GM12878 (cell line): ENCODE results near the gene TSC22D1. TPM values are rescaled to one million over a fixed set of nuclear protein-coding genes. Genes with fewer than 3 reads are reported as not detected.

Source experiments
- ATAC-seq: fragments of 200-7000 bp; cut with Tn5 transposase; 3 replicates; pipeline ENCODE4 v1.9.1; 2020; ENCODE audit warnings: mild to moderate bottlenecking, moderate library complexity
- BruUV-seq: library from RNA; stranded (reverse); fragments of 400-500 nt; replicated peaks from 2 replicates; lab custom pipeline; 2021; lab: Mats Ljungman, UMichigan
- CTCF ChIA-PET: fragments of 300-600 bp; sonication (Branson Sonifier 250); formaldehyde crosslinking; extraction: SDS; loops from one replicate; lab custom pipeline; 2021; ENCODE audit warnings: inconsistent platforms; lab: Yijun Ruan, JAX
- POLR2A ChIA-PET: fragments of 350-600 bp; formaldehyde crosslinking; extraction: SDS; loops from one replicate; lab custom pipeline; 2021; ENCODE audit warnings: inconsistent platforms; lab: Charles Lee
- RAD21 ChIA-PET: fragments of 300-600 bp; sonication (Branson Sonifier 250); formaldehyde crosslinking; loops from one replicate; lab custom pipeline; 2023; ENCODE audit warnings: antibody characterized with exemption; ENCODE audit not compliant: unreplicated experiment; lab: Charles Lee
- SMC1A ChIA-PET: fragments of 300-600 bp; sonication (Branson Sonifier 250); formaldehyde crosslinking; loops from one replicate; lab custom pipeline; 2023; ENCODE audit not compliant: unreplicated experiment, uncharacterized antibody; lab: Charles Lee
- DNase-seq: peaks from one replicate; pipeline ENCODE4 v3.0.0-alpha.2; 2011; ENCODE audit warnings: low read depth, low spot score
- FAIRE-seq: peaks from 3 replicates; lab custom pipeline; 2011; peaks lifted over from hg19 to GRCh38; lab: Jason Lieb, UNC
- H2AFZ ChIP-seq: 2 replicates; pipeline ENCODE4 v1.6.0; 2011; ENCODE audit warnings: low read depth, low read length, control low read depth; ENCODE audit not compliant: control insufficient read depth
- H3K27ac ChIP-seq: 2 replicates; pipeline ENCODE4 v1.5.1; 2011; ENCODE audit warnings: control low read depth; ENCODE audit not compliant: control insufficient read depth, insufficient read depth
- H3K27me3 ChIP-seq, 2 experiments: replicated peaks in 1 of 2; 2 replicates each; pipeline versions ENCODE4 v1.6.0 to v1.6.1; 2011; ENCODE audit warnings: low read length in 1 of 2; ENCODE audit not compliant: control insufficient read depth in 2 of 2, insufficient read depth in 2 of 2
- H3K36me3 ChIP-seq, 2 experiments: 2 replicates each; pipeline ENCODE4 v1.5.1; 2011; ENCODE audit warnings: low read length in 1 of 2; ENCODE audit not compliant: control insufficient read depth in 2 of 2, insufficient read depth in 2 of 2
- H3K4me1 ChIP-seq: 2 replicates; pipeline ENCODE4 v1.6.1; 2011; ENCODE audit warnings: mild to moderate bottlenecking, low read length, moderate library complexity, mixed read lengths; ENCODE audit not compliant: control insufficient read depth, insufficient read depth
- H3K4me2 ChIP-seq: 2 replicates; pipeline ENCODE4 v1.6.0; 2011; ENCODE audit warnings: control low read depth; ENCODE audit not compliant: control insufficient read depth, insufficient read depth
- H3K4me3 ChIP-seq: fragments of 200-600 bp; sonication (generic); 2 replicates; pipeline ENCODE4 v1.5.1; 2016
- H3K79me2 ChIP-seq: 2 replicates; pipeline ENCODE4 v1.6.0; 2011; ENCODE audit warnings: low read length; ENCODE audit not compliant: control insufficient read depth, insufficient read depth
- H3K9ac ChIP-seq: 2 replicates; pipeline ENCODE4 v1.8.0; 2011; ENCODE audit warnings: low read length, control low read depth, mixed read lengths; ENCODE audit not compliant: control insufficient read depth, insufficient read depth
- H3K9me3 ChIP-seq: replicated peaks from 3 replicates; pipeline ENCODE4 v1.5.1; 2011; ENCODE audit warnings: mild to moderate bottlenecking, low read length; ENCODE audit not compliant: control insufficient read depth, insufficient read depth
- H4K20me1 ChIP-seq: 2 replicates; pipeline ENCODE4 v1.6.0; 2011; ENCODE audit not compliant: control insufficient read depth, insufficient read depth
- CREM ChIP-seq: IDR thresholded peaks from 2 replicates; pipeline ENCODE4 v1.6.1; 2014; ENCODE audit warnings: antibody characterized with exemption, low read depth
- DPF2 ChIP-seq: fragments of 450-650 bp; IDR thresholded peaks from 2 replicates; pipeline ENCODE4 v1.6.1; 2017; ENCODE audit warnings: mild to moderate bottlenecking
- EZH2 ChIP-seq: IDR thresholded peaks from 2 replicates; pipeline ENCODE4 v1.6.1; 2012; ENCODE audit warnings: low read depth, mild to moderate bottlenecking, control low read depth, inconsistent platforms, low read length, borderline replicate concordance; ENCODE audit not compliant: control insufficient read depth
- FOS ChIP-seq: IDR thresholded peaks from 3 replicates; pipeline ENCODE4 v1.6.1; 2011; ENCODE audit warnings: borderline replicate concordance; ENCODE audit not compliant: insufficient read length; ENCODE audit errors: extremely low read depth
- FOXM1 ChIP-seq: IDR thresholded peaks from 2 replicates; pipeline ENCODE4 v1.6.1; 2012; ENCODE audit warnings: low read depth, mild to moderate bottlenecking, inconsistent platforms, low read length, moderate library complexity
- GABPA ChIP-seq: IDR thresholded peaks from 2 replicates; pipeline ENCODE4 v1.6.1; 2014; ENCODE audit warnings: antibody characterized with exemption, low read depth, mild to moderate bottlenecking, inconsistent platforms
- MTA2 ChIP-seq: fragments of 450-650 bp; IDR thresholded peaks from 2 replicates; pipeline ENCODE4 v1.6.1; 2016; ENCODE audit warnings: low read depth, mild to moderate bottlenecking, moderate library complexity
- NFIC ChIP-seq: IDR thresholded peaks from 2 replicates; pipeline ENCODE4 v1.6.1; 2012; ENCODE audit warnings: low read depth, mild to moderate bottlenecking, inconsistent platforms, low read length, moderate library complexity
- POLR2A ChIP-seq: IDR thresholded peaks from 2 replicates; pipeline ENCODE4 v1.6.1; 2011; ENCODE audit warnings: low read depth, mild to moderate bottlenecking, low read length
- SMAD1 ChIP-seq: fragments of 450-650 bp; IDR thresholded peaks from 2 replicates; pipeline ENCODE4 v1.6.1; 2018; ENCODE audit warnings: mild to moderate bottlenecking, low read depth; ENCODE audit not compliant: partially characterized antibody
- SP1 ChIP-seq: IDR thresholded peaks from one replicate; pipeline ENCODE4 v1.6.1; 2011; ENCODE audit warnings: low read depth, low read length
- TCF3 ChIP-seq: IDR thresholded peaks from 2 replicates; pipeline ENCODE4 v1.6.1; 2012; ENCODE audit warnings: low read depth, mild to moderate bottlenecking, low read length, borderline replicate concordance; ENCODE audit not compliant: insufficient read depth
- YY1 ChIP-seq: IDR thresholded peaks from 2 replicates; pipeline ENCODE4 v1.6.1; 2011; ENCODE audit warnings: low read depth, mild to moderate bottlenecking, low read length
- ZNF384 ChIP-seq: IDR thresholded peaks from 2 replicates; pipeline ENCODE4 v1.6.1; 2012; ENCODE audit warnings: low read depth, mild to moderate bottlenecking, low read length, improper control_type of control experiment, borderline replicate concordance
- WGBS: methylation state at CpG from one replicate; pipeline ENCODE4 v1.1.6; 2016; ENCODE audit warnings: low lambda C conversion rate; ENCODE audit not compliant: insufficient replicate concordance, insufficient coverage; ENCODE audit errors: missing lambda C conversion rate; 5-methylcytosine and 5-hydroxymethylcytosine counted together
- in situ Hi-C: fragments of 300-500 bp; cut with MboI; formaldehyde crosslinking; loops from 9 replicates; pipeline ENCODE4 v1.14.3; 2018; ENCODE audit warnings: mixed read lengths
- intact Hi-C: fragments of 100-400 bp; cut with micrococcal nuclease; formaldehyde crosslinking; loops from one replicate; pipeline ENCODE4 v1.14.2; 2022; ENCODE audit not compliant: unreplicated experiment
- polyA plus RNA-seq, 11 experiments: library from polyadenylated mRNA; depleted of rRNA in 4 of 11; unstranded in 6 of 11; stranded (reverse) in 5 of 11; fragments of >200 nt; fragmentation: Nextera tagmentation in 4 of 11; fragmentation: Illumina TruSeq in 1 of 11; extraction: Ambion mirVana in 4 of 11; extraction: Trizol in 1 of 11; gene quantifications; 1 replicate in 1 of 11; 2 replicates in 10 of 11; pipeline versions ENCODE4 v1.2.1 to v1.2.3, GENCODE V29; 2011 to 2016; ENCODE audit warnings: inconsistent platforms in 2 of 11, missing spikeins in 2 of 11, low read depth in 1 of 11
- total RNA-seq, 4 experiments: library from RNA; depleted of rRNA in 3 of 4; stranded (reverse); fragments of >200 nt in 3 of 4; fragmentation: Illumina TruSeq in 1 of 4; extraction: Trizol in 1 of 4; gene quantifications; 2 replicates each; pipeline versions ENCODE4 v1.2.1 to v1.2.3, GENCODE V29; 2013 to 2021
- TF ChIP-seq, protein P1 (sequence below): IDR thresholded peaks from 2 replicates; pipeline ENCODE4 v1.6.1; 2011; ENCODE audit warnings: borderline replicate concordance, low read depth, mild to moderate bottlenecking, moderate library complexity, mixed read lengths, low read length; ENCODE audit not compliant: insufficient read depth; ENCODE audit errors: extremely low read length
- TF ChIP-seq, protein P2 (sequence below): IDR thresholded peaks from 2 replicates; pipeline ENCODE4 v1.6.1; 2011; ENCODE audit warnings: borderline replicate concordance, low read depth, mild to moderate bottlenecking, moderate library complexity, low read length; ENCODE audit not compliant: insufficient read depth, poor library complexity, severe bottlenecking

The TSC22D1 gene
- total and polyA plus RNA-seq, 10 of the 15 experiments (the other 5 are each of a cell fraction or from before 2014, with no cell fraction given) = 0.37 to 15.7 (median 7.5) TPM

DNA sequence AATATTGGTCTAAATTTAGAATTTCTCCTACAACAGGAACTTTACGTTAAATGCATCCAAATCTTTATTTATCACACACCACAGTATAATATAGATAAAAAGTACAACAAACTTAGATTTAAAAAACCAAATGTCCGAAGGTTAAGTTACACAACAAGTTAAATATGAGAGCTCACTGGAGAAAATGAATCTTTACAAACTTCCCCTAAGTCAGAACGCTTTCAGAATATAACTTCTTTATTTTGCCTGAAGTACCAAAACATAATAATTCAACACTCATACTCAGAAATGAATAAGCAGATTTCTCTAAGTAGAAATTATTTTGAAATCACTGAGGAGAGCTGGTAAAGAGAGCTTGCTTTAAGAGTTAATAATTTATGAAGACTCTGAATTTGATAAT lies 33.8 kb downstream of the TSC22D1 start:
- Histone ChIP-seq H3K36me3 (no peaks in the 10 kb centered on the region), H3K4me3 (no peak overlapping the region), H3K9me3 (no peaks in the 10 kb centered on the region), H3K79me2 (no peaks in the 10 kb centered on the region), H2AFZ (no peak overlapping the region), H4K20me1 (no peaks in the 10 kb centered on the region), H3K4me2 (no peak overlapping the region), H3K27me3 (no peaks in the 10 kb centered on the region), H3K4me1 (no peaks in the 10 kb centered on the region), H3K9ac (no peak overlapping the region), H3K27ac (no peak overlapping the region)
- ChIA-PET CTCF (interaction anchor here (1.2 kb wide), 1 partner anchor 9 kb away, joined by 3 read pairs; no protein-coding TSS in a partner anchor), POLR2A (no interaction called here), RAD21 (interaction anchor here (0.6 kb wide), 1 partner anchor 297 kb away, joined by 5 read pairs; no protein-coding TSS in a partner anchor), SMC1A (no interaction called here)
- FAIRE-seq (peak; percentile 49), ATAC-seq (no peak), DNase-seq (no peak)
- no TSS peak for BruUV-seq
- intact Hi-C loops (no loop called here), in situ Hi-C loops (no loop called here)
- TF ChIP-seq NFIC (no peak), EZH2 (no peak), DPF2 (no peak), MTA2 (no peak), YY1 (no peak), ZNF384 (no peak), SP1 (no peak), POLR2A (no peak), CREM (no peak), FOXM1 (no peak), TCF3 (no peak), GABPA (no peak), SMAD1 (no peak), FOS (no peak)
- TF ChIP-seq, protein P1, sequence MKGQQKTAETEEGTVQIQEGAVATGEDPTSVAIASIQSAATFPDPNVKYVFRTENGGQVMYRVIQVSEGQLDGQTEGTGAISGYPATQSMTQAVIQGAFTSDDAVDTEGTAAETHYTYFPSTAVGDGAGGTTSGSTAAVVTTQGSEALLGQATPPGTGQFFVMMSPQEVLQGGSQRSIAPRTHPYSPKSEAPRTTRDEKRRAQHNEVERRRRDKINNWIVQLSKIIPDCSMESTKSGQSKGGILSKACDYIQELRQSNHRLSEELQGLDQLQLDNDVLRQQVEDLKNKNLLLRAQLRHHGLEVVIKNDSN = no peak
- TF ChIP-seq, protein P2, sequence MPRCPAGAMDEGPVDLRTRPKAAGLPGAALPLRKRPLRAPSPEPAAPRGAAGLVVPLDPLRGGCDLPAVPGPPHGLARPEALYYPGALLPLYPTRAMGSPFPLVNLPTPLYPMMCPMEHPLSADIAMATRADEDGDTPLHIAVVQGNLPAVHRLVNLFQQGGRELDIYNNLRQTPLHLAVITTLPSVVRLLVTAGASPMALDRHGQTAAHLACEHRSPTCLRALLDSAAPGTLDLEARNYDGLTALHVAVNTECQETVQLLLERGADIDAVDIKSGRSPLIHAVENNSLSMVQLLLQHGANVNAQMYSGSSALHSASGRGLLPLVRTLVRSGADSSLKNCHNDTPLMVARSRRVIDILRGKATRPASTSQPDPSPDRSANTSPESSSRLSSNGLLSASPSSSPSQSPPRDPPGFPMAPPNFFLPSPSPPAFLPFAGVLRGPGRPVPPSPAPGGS = no peak
- WGBS = 30% methylated on average over 3 of the region's 3 CpGs
